Activated T-cell treated with anti-CD3 and anti-CD28 coated beads, Interleukin-2, amount 50 U/mL, for 24 hours (primary cell): ENCODE measurements around the gene RAC2.

ENCODE experiments used
- DNase-seq: peaks from one replicate; pipeline ENCODE4 v3.0.0-alpha.2; 2020
- H3K27ac Mint-ChIP-seq: 2 replicates; pipeline ENCODE4 v1.8.0; 2020; ENCODE audit warnings: mild to moderate bottlenecking, mixed read lengths
- H3K27me3 Mint-ChIP-seq: 2 replicates; pipeline ENCODE4 v1.8.0; 2020; ENCODE audit warnings: mixed read lengths
- H3K36me3 Mint-ChIP-seq: 2 replicates; pipeline ENCODE4 v1.8.0; 2020; ENCODE audit warnings: low read depth, mixed read lengths
- H3K4me1 Mint-ChIP-seq: 2 replicates; pipeline ENCODE4 v1.8.0; 2020; ENCODE audit warnings: low read depth, mixed read lengths
- H3K4me3 Mint-ChIP-seq: 2 replicates; pipeline ENCODE4 v1.8.0; 2020; ENCODE audit warnings: mild to moderate bottlenecking, moderate library complexity, mixed read lengths
- H3K9me3 Mint-ChIP-seq: 2 replicates; pipeline ENCODE4 v1.8.0; 2020; ENCODE audit warnings: mixed read lengths

The RAC2 gene

GRCh38 chr22:37281646-37282384 is 37.7 kb upstream of the RAC2 start:
- Mint-ChIP-seq H3K27me3 (no peaks in the 10 kb centered on the region), H3K9me3 (no peaks in the 10 kb centered on the region), H3K36me3 (peaks cover 7% of the 10 kb centered on the region), H3K4me1 (peaks cover 64% of the 10 kb centered on the region), H3K27ac (peak overlapping the region; percentile 98), H3K4me3 (peak overlapping the region; percentile 84)
- DNase-seq, result no peak

DNA sequence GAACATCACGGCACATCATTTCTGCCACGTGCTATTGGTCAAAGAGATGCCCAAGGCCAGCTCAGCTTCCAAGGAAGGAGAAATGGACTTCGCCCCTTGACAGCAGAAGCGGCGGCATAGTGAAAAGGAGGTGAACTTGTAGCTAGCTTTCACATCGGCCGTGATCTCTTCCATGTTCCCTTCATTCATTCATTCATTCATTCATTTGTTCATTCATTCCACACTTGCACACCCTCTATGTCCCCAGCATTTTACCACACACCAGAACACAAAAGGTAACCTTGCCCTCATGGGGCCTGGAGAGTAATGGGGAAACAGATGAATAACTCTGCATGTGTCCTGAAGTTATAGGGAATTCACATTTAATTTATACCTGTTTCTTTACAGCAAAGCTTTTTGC is 37.1 kb upstream of the RAC2 start:
- no peak for DNase-seq
- Mint-ChIP-seq H3K27ac (peak overlapping the region; percentile 98), H3K36me3 (peaks cover 2% of the 10 kb centered on the region), H3K27me3 (no peaks in the 10 kb centered on the region), H3K9me3 (no peaks in the 10 kb centered on the region), H3K4me1 (peaks cover 62% of the 10 kb centered on the region), H3K4me3 (no peak overlapping the region)

- H3K27ac Mint-ChIP-seq, result no peak overlapping the region
Observed at GRCh38 chr22:37280718-37281117, 36.6 kb upstream of the RAC2 start.

DNA sequence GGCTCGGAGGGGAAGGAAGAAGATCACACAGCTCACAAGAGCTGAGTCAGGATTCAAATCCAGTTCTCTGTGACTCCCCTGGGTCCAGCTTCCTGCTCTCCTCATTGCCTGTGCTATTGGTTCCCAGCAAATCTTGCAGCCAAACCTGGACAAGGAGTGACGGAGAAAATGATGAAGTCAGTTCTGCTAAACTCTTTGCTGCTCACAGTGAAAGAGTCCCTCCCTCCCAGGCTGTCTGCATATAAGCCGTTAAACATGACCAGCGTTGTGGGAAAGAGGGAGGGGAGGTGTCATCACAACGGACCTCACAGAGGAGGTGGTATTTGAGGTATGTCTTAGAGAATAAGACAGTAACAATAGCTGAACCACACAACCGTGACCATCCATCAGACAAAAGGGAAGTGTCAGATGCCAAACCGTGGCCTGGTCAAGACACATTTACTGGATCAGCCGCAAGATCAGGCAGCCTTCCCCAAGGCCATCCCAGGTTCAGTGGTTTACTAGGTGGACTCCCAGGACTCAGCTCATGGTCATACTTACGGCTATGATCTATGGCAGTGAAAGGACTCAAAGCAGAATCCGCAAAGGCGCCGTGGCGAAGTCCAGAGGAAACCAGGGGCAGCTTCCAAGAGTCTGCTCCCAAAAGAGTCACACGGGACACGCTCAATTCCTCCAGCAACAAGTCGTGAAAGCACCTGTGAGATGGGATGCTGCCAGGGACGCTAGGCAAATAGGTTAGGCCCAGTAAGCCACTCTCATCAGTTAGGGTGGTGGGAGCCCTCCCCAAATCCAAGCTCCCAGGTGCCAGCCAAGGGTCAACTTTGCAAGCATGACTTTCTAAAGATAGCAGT is 35.5 kb upstream of the RAC2 start:
- no peaks in the 10 kb centered on the region for H3K27me3 Mint-ChIP-seq
- peaks cover 66% of the 10 kb centered on the region for H3K4me1 Mint-ChIP-seq
- H3K9me3 Mint-ChIP-seq, result no peaks in the 10 kb centered on the region
- no peak overlapping the region for H3K4me3 Mint-ChIP-seq
- no peak for DNase-seq
- no peaks in the 10 kb centered on the region for H3K36me3 Mint-ChIP-seq
- H3K27ac Mint-ChIP-seq, result no peak overlapping the region

More at GRCh38 chr22:37280718-37281117, 36.6 kb upstream of the RAC2 start:
- no peak for DNase-seq
- Mint-ChIP-seq H3K27me3 (no peaks in the 10 kb centered on the region), H3K36me3 (peaks cover 2% of the 10 kb centered on the region), H3K4me1 (peaks cover 62% of the 10 kb centered on the region), H3K4me3 (no peak overlapping the region), H3K9me3 (no peaks in the 10 kb centered on the region)

- Mint-ChIP-seq H3K36me3 (no peaks in the 10 kb centered on the region), H3K4me3 (no peak overlapping the region), H3K27me3 (no peaks in the 10 kb centered on the region), H3K9me3 (no peaks in the 10 kb centered on the region), H3K27ac (no peak overlapping the region), H3K4me1 (peaks cover 61% of the 10 kb centered on the region)
- no peak for DNase-seq
Observed at GRCh38 chr22:37278261-37278660, 34.2 kb upstream of the RAC2 start.

GRCh38 chr22:37277384-37277783 is 33.3 kb upstream of the RAC2 start:
- H3K36me3 Mint-ChIP-seq, result no peaks in the 10 kb centered on the region
- no peaks in the 10 kb centered on the region for H3K27me3 Mint-ChIP-seq
- H3K4me3 Mint-ChIP-seq, result no peak overlapping the region
- peak overlapping the region; percentile 45 for H3K27ac Mint-ChIP-seq
- peaks cover 57% of the 10 kb centered on the region for H3K4me1 Mint-ChIP-seq
- no peak for DNase-seq
- H3K9me3 Mint-ChIP-seq, result no peaks in the 10 kb centered on the region

- no peak for DNase-seq
- H3K9me3 Mint-ChIP-seq, result no peaks in the 10 kb centered on the region
- no peaks in the 10 kb centered on the region for H3K36me3 Mint-ChIP-seq
- no peak overlapping the region for H3K4me3 Mint-ChIP-seq
- no peak overlapping the region for H3K27ac Mint-ChIP-seq
- H3K4me1 Mint-ChIP-seq, result peaks cover 51% of the 10 kb centered on the region
- H3K27me3 Mint-ChIP-seq, result no peaks in the 10 kb centered on the region
Observed at GRCh38 chr22:37276776-37277175, 32.7 kb upstream of the RAC2 start.

DNA sequence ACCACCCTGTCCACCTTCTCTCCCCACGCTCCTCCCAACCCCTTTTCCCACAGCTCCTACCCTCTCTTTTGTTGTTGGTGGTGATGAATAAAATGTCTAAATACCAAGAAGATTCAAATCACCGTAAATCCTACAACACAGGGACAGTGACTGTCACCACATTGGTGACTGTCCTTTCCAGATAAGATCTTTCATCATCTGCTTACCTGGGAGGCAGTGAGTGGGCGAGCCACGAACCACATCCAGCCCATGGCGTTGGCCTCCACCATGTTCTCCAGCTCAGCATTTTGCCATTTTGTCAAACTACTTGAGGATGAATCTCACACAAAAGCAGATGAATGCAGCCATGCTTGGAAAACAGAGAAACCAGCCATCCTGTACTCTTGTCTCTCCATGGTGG is 31.6 kb upstream of the RAC2 start:
- Mint-ChIP-seq H3K27ac (peak overlapping the region; percentile 57), H3K36me3 (no peaks in the 10 kb centered on the region), H3K9me3 (no peaks in the 10 kb centered on the region), H3K4me1 (peaks cover 48% of the 10 kb centered on the region), H3K4me3 (no peak overlapping the region), H3K27me3 (no peaks in the 10 kb centered on the region)
- DNase-seq, result no peak

DNA sequence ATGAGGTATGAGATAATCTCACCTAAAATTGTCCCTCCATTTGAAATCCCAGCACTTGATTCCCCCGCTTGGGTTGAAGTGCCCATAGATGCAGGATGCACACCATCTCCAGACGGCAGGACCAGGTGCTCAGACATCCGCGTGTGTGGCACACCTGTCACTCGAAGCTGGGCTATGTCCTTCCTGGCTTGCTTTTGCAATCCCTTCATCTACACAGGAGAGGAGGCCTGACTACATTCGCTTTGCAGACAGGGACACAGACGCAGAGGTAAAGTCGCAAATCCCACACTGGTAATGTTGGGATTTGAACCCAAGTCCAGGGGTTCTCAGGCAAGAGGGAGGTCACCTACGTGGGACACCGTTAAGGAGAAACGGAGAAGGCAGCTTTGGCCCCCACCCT is 31.1 kb upstream of the RAC2 start:
- Mint-ChIP-seq H3K9me3 (no peaks in the 10 kb centered on the region), H3K27ac (no peak overlapping the region), H3K4me3 (no peak overlapping the region), H3K27me3 (no peaks in the 10 kb centered on the region), H3K4me1 (peaks cover 48% of the 10 kb centered on the region), H3K36me3 (no peaks in the 10 kb centered on the region)
- DNase-seq, result no peak

DNA sequence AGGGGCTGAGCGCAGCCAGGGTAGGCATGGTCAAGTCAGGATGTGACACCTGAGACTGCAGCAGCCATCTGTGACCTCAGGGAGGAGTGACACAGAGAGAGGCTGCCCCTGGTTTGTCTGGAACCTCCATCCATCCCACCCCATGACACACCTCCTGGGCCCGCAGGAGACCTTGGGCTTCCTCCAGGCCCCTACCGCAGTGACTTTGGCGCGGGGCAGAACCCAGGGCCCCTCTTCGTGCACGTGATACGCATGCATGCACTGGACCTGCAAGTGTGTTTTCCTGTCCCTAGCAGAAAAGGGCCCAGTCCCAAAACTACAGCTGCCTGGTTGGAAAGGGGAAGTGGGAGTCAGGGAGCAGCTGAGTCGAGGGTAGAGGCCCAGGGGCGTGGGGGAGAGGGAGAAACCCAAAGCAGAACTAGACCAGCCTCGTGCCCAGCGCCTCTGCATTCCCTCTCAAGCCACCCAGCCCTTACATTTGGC is 30.4 kb upstream of the RAC2 start:
- H3K27me3 Mint-ChIP-seq, result no peaks in the 10 kb centered on the region
- no peaks in the 10 kb centered on the region for H3K36me3 Mint-ChIP-seq
- peaks cover 54% of the 10 kb centered on the region for H3K4me1 Mint-ChIP-seq
- H3K27ac Mint-ChIP-seq, result no peak overlapping the region
- no peaks in the 10 kb centered on the region for H3K9me3 Mint-ChIP-seq
- no peak for DNase-seq
- no peak overlapping the region for H3K4me3 Mint-ChIP-seq

- Mint-ChIP-seq H3K27me3 (no peaks in the 10 kb centered on the region), H3K9me3 (no peaks in the 10 kb centered on the region), H3K4me1 (peaks cover 57% of the 10 kb centered on the region), H3K36me3 (no peaks in the 10 kb centered on the region), H3K27ac (peak overlapping the region; percentile 42), H3K4me3 (no peak overlapping the region)
- no peak for DNase-seq
Observed at GRCh38 chr22:37273846-37274225, 29.8 kb upstream of the RAC2 start.

GRCh38 chr22:37273126-37273845 is 29.2 kb upstream of the RAC2 start:
- Mint-ChIP-seq H3K4me3 (no peak overlapping the region), H3K27me3 (no peaks in the 10 kb centered on the region), H3K27ac (peak overlapping the region; percentile 42), H3K4me1 (peaks cover 57% of the 10 kb centered on the region), H3K36me3 (no peaks in the 10 kb centered on the region), H3K9me3 (no peaks in the 10 kb centered on the region)
- no peak for DNase-seq

- Mint-ChIP-seq H3K4me3 (no peak overlapping the region), H3K27ac (no peak overlapping the region), H3K4me1 (peaks cover 57% of the 10 kb centered on the region), H3K9me3 (no peaks in the 10 kb centered on the region), H3K27me3 (no peaks in the 10 kb centered on the region), H3K36me3 (no peaks in the 10 kb centered on the region)
- no peak for DNase-seq
Observed at GRCh38 chr22:37270928-37271650, 27.0 kb upstream of the RAC2 start.
